ENCODE data around the gene UGT1A4.

The UGT1A4 gene

GRCh38 chr2:233772583-233772982, 54.0 kb downstream of the UGT1A4 start:
- Histone ChIP-seq H3K4me1 (ENCODE audit: insufficient read depth, low read length) (no peaks in the 10 kb centered on the region), H3K36me3 (ENCODE audit: insufficient read depth, low read length) (no peaks in the 10 kb centered on the region), H3K9me3 (ENCODE audit: insufficient read depth, low read depth, low read length) (no peaks in the 10 kb centered on the region), H3K27ac (ENCODE audit: low read depth, low read length) (no peak overlapping the region), H3K4me3 (ENCODE audit: low read length) (no peak overlapping the region), H3K27me3 (ENCODE audit: insufficient read depth, low read length) (no peaks in the 10 kb centered on the region), H3K9ac (ENCODE audit: low read depth, low read length) (no peak overlapping the region)
- 90% methylated on average over 5 of the region's 5 CpGs for WGBS

- 96% methylated on average over 5 of the region's 5 CpGs for WGBS
- Histone ChIP-seq H3K27me3 (ENCODE audit: insufficient read depth, low read length) (no peaks in the 10 kb centered on the region), H3K4me1 (ENCODE audit: insufficient read depth, low read length) (no peaks in the 10 kb centered on the region), H3K27ac (ENCODE audit: low read depth, low read length) (no peak overlapping the region), H3K36me3 (ENCODE audit: insufficient read depth, low read length) (no peaks in the 10 kb centered on the region), H3K9me3 (ENCODE audit: insufficient read depth, low read depth, low read length) (no peaks in the 10 kb centered on the region), H3K4me3 (ENCODE audit: low read length) (no peak overlapping the region), H3K9ac (ENCODE audit: low read depth, low read length) (no peak overlapping the region)
These were observed 55.3 kb downstream of the UGT1A4 start for GRCh38 chr2:233773854-233774253.

- Histone ChIP-seq H3K36me3 (ENCODE audit: insufficient read depth, low read length) (no peaks in the 10 kb centered on the region), H3K27me3 (ENCODE audit: insufficient read depth, low read length) (no peaks in the 10 kb centered on the region), H3K4me1 (ENCODE audit: insufficient read depth, low read length) (no peaks in the 10 kb centered on the region), H3K9me3 (ENCODE audit: insufficient read depth, low read depth, low read length) (no peaks in the 10 kb centered on the region), H3K9ac (ENCODE audit: low read depth, low read length) (no peak overlapping the region), H3K4me3 (ENCODE audit: low read length) (no peak overlapping the region), H3K27ac (ENCODE audit: low read depth, low read length) (no peak overlapping the region)
- WGBS, result 95% methylated on average over 6 of the region's 6 CpGs
These were observed 56.9 kb downstream of the UGT1A4 start for GRCh38 chr2:233775414-233775813.

- Histone ChIP-seq H3K4me3 (ENCODE audit: low read length) (no peak within 1 kb of the TSS), H3K36me3 (ENCODE audit: insufficient read depth, low read length) (no peaks in the 10 kb centered on the region), H3K4me1 (ENCODE audit: insufficient read depth, low read length) (no peaks in the 10 kb centered on the region), H3K9ac (ENCODE audit: low read depth, low read length) (no peak within 1 kb of the TSS), H3K27me3 (ENCODE audit: insufficient read depth, low read length) (no peaks in the 10 kb centered on the region), H3K27ac (ENCODE audit: low read depth, low read length) (no peak within 1 kb of the TSS), H3K9me3 (ENCODE audit: insufficient read depth, low read depth, low read length) (no peaks in the 10 kb centered on the region)
- 91% methylated on average over 2 of the region's 2 CpGs for WGBS
These were observed 59.5 kb downstream of the UGT1A4 start, which contains the start of gene MROH2A for GRCh38 chr2:233778030-233778429. TSS of gene MROH2A (plus strand) at chr2:233778330. CDS start at chr2:233779359, 1,029 bp downstream.

- Histone ChIP-seq H3K4me3 (ENCODE audit: low read length) (no peak overlapping the region), H3K9ac (ENCODE audit: low read depth, low read length) (no peak overlapping the region), H3K4me1 (ENCODE audit: insufficient read depth, low read length) (no peaks in the 10 kb centered on the region), H3K36me3 (ENCODE audit: insufficient read depth, low read length) (no peaks in the 10 kb centered on the region), H3K27me3 (ENCODE audit: insufficient read depth, low read length) (no peaks in the 10 kb centered on the region), H3K27ac (ENCODE audit: low read depth, low read length) (no peak overlapping the region), H3K9me3 (ENCODE audit: insufficient read depth, low read depth, low read length) (no peaks in the 10 kb centered on the region)
- 94% methylated on average over 4 of the region's 4 CpGs for WGBS
These were observed 61.2 kb downstream of the UGT1A4 start for GRCh38 chr2:233779722-233780121.

- Histone ChIP-seq H3K27me3 (ENCODE audit: insufficient read depth, low read length) (no peaks in the 10 kb centered on the region), H3K9me3 (ENCODE audit: insufficient read depth, low read depth, low read length) (no peaks in the 10 kb centered on the region), H3K4me1 (ENCODE audit: insufficient read depth, low read length) (no peaks in the 10 kb centered on the region), H3K9ac (ENCODE audit: low read depth, low read length) (no peak overlapping the region), H3K36me3 (ENCODE audit: insufficient read depth, low read length) (no peaks in the 10 kb centered on the region), H3K4me3 (ENCODE audit: low read length) (no peak overlapping the region), H3K27ac (ENCODE audit: low read depth, low read length) (no peak overlapping the region)
- WGBS, result 100% methylated on average over 1 of the region's 4 CpGs
These were observed 62.2 kb downstream of the UGT1A4 start for GRCh38 chr2:233780771-233781170.

- Histone ChIP-seq H3K27me3 (ENCODE audit: insufficient read depth, low read length) (no peaks in the 10 kb centered on the region), H3K9me3 (ENCODE audit: insufficient read depth, low read depth, low read length) (no peaks in the 10 kb centered on the region), H3K36me3 (ENCODE audit: insufficient read depth, low read length) (no peaks in the 10 kb centered on the region), H3K4me3 (ENCODE audit: low read length) (no peak overlapping the region), H3K4me1 (ENCODE audit: insufficient read depth, low read length) (no peaks in the 10 kb centered on the region), H3K9ac (ENCODE audit: low read depth, low read length) (no peak overlapping the region), H3K27ac (ENCODE audit: low read depth, low read length) (no peak overlapping the region)
- WGBS, result 94% methylated on average over 7 of the region's 7 CpGs
These were observed 71.0 kb downstream of the UGT1A4 start for GRCh38 chr2:233789554-233789953.

DNA sequence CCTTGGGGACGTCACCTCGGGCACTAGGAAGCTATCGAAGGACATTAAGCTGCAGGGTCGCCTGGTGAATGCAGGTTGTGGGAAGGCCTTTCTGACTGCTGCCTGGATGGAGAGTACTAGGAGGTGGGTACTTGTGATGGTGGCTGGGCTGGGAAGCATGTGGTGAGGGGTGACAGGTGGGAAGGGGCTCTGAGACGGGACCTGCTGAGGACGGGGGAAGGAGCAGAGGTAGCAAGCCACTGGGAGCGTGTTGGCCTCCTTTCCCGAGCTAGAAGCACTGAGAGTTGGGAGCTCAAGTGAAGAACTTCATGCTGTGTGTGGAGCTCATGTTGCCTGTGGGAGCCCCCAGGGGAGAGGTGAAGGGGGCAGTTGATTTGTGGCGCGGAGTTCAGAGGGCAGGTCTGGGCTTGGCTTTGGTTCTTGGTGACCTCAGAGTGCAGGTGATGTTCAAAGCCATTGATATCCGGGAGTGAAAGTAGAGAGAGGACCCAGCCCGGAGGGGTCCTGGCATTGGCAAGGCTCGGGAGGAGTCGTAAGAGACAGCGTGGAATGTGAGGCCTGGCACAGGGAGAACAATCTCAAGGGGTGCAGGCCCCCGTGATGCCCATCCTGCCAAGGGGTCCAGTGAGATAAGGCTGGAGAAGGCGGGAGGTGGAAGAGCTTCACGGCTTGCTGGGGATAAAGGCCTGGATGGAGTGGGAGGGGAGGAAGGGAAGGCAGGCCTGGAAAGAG, 72.8 kb downstream of the UGT1A4 start:
- Histone ChIP-seq H3K36me3 (ENCODE audit: insufficient read depth, low read length) (no peaks in the 10 kb centered on the region), H3K27me3 (ENCODE audit: insufficient read depth, low read length) (no peaks in the 10 kb centered on the region), H3K4me3 (ENCODE audit: low read length) (no peak overlapping the region), H3K9me3 (ENCODE audit: insufficient read depth, low read depth, low read length) (no peaks in the 10 kb centered on the region), H3K27ac (ENCODE audit: low read depth, low read length) (no peak overlapping the region), H3K4me1 (ENCODE audit: insufficient read depth, low read length) (no peaks in the 10 kb centered on the region), H3K9ac (ENCODE audit: low read depth, low read length) (no peak overlapping the region)
- 92% methylated on average over 18 of the region's 18 CpGs for WGBS

DNA sequence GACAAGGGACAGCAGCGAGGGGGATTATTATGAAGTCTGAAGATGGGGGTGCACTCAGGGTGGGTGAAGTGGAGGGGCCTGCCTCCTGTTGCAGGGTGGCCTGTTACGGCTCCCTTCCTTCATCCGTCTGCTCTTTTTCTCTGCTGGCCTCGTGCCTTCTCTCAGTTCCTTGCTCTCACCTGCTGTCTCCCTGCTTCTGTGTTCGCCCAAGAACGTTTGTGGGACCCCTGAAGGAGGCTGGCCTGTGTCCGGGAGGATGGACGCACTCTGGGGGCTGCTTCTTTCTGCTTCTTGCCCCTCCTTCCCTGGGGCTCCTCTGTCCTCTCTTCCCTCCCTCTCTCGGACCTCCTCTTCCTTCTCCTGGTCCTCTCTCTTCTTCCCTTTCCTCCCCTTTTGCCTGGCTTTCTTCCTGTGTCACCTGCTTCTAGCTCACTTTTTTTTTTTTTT, 73.4 kb downstream of the UGT1A4 start:
- no peaks in the 10 kb centered on the region for H3K9me3 ChIP-seq (ENCODE audit: insufficient read depth, low read depth, low read length)
- 94% methylated on average over 9 of the region's 9 CpGs for whole genome bisulfite sequencing
- H3K36me3 ChIP-seq (ENCODE audit: insufficient read depth, low read length), result no peaks in the 10 kb centered on the region
- H3K27me3 ChIP-seq (ENCODE audit: insufficient read depth, low read length), result no peaks in the 10 kb centered on the region
- H3K4me3 ChIP-seq (ENCODE audit: low read length), result no peak overlapping the region
- H3K4me1 ChIP-seq (ENCODE audit: insufficient read depth, low read length), result no peaks in the 10 kb centered on the region
- no peak overlapping the region for H3K27ac ChIP-seq (ENCODE audit: low read depth, low read length)
- H3K9ac ChIP-seq (ENCODE audit: low read depth, low read length), result no peak overlapping the region

- no peaks in the 10 kb centered on the region for H3K4me1 ChIP-seq (ENCODE audit: insufficient read depth, low read length)
- no peaks in the 10 kb centered on the region for H3K27me3 ChIP-seq (ENCODE audit: insufficient read depth, low read length)
- no peak overlapping the region for H3K27ac ChIP-seq (ENCODE audit: low read depth, low read length)
- H3K4me3 ChIP-seq (ENCODE audit: low read length), result no peak overlapping the region
- H3K9ac ChIP-seq (ENCODE audit: low read depth, low read length), result no peak overlapping the region
- 93% methylated on average over 7 of the region's 7 CpGs for WGBS
- H3K36me3 ChIP-seq (ENCODE audit: insufficient read depth, low read length), result no peaks in the 10 kb centered on the region
- no peaks in the 10 kb centered on the region for H3K9me3 ChIP-seq (ENCODE audit: insufficient read depth, low read depth, low read length)
These were observed 74.2 kb downstream of the UGT1A4 start for GRCh38 chr2:233792720-233793119.

- Histone ChIP-seq H3K36me3 (ENCODE audit: insufficient read depth, low read length) (no peaks in the 10 kb centered on the region), H3K4me3 (ENCODE audit: low read length) (no peak overlapping the region)
These were observed 75.1 kb downstream of the UGT1A4 start for GRCh38 chr2:233793465-233794127.

More at GRCh38 chr2:233793465-233794127, 75.1 kb downstream of the UGT1A4 start:
- WGBS, result 95% methylated on average over 18 of the region's 18 CpGs
- Histone ChIP-seq H3K9me3 (ENCODE audit: insufficient read depth, low read depth, low read length) (no peaks in the 10 kb centered on the region), H3K27ac (ENCODE audit: low read depth, low read length) (no peak overlapping the region), H3K9ac (ENCODE audit: low read depth, low read length) (no peak overlapping the region), H3K4me1 (ENCODE audit: insufficient read depth, low read length) (no peaks in the 10 kb centered on the region), H3K27me3 (ENCODE audit: insufficient read depth, low read length) (no peaks in the 10 kb centered on the region)

Measured in HUES64 (cell line).